AG04450 (cell line): Measurements from ENCODE around the gene SAMD4A. TPM values are rescaled to one million over a fixed set of nuclear protein-coding genes. Genes with fewer than 3 reads are reported as not detected.

ENCODE experiments used
- CTCF ChIA-PET: fragments of 300-600, 350-600 bp; formaldehyde crosslinking; extraction: SDS; loops from one replicate; lab custom pipeline; 2022; ENCODE audit warnings: antibody characterized with exemption, inconsistent platforms; lab: Charles Lee
- POLR2A ChIA-PET: fragments of 350-600 bp; formaldehyde crosslinking; extraction: SDS; loops from one replicate; lab custom pipeline; 2021; ENCODE audit warnings: antibody characterized with exemption, inconsistent platforms; lab: Yijun Ruan, JAX
- DNase-seq: peaks from one replicate; pipeline ENCODE4 v3.0.0-alpha.2; 2011; ENCODE audit warnings: low read depth, low spot score
- H3K27ac ChIP-seq: one replicate; pipeline ENCODE4 v1.5.1; 2012; ENCODE audit warnings: low read depth, low read length, control low read depth
- H3K27me3 ChIP-seq: one replicate; pipeline ENCODE4 v1.6.0; 2012; ENCODE audit warnings: low read length; ENCODE audit not compliant: control insufficient read depth, insufficient read depth
- H3K4me3 ChIP-seq: 2 replicates; pipeline ENCODE4 v1.5.1; 2011; ENCODE audit warnings: mild to moderate bottlenecking, low read depth, low read length, control low read depth
- H3K9me3 ChIP-seq: 2 replicates; pipeline ENCODE4 v1.5.1; 2012; ENCODE audit warnings: low read length; ENCODE audit not compliant: control insufficient read depth, insufficient read depth
- CTCF ChIP-seq: IDR thresholded peaks from 2 replicates; pipeline ENCODE4 v1.5.1; 2011; ENCODE audit warnings: low read depth, low read length, control low read depth, inconsistent platforms
- polyA plus RNA-seq: library from polyadenylated mRNA; depleted of rRNA; stranded (reverse); fragments of >200 nt; gene quantifications from 2 replicates; pipeline ENCODE4 v1.2.3, GENCODE V29; 2011

The SAMD4A gene
- polyA plus RNA-seq, 1 experiment: 12.7 TPM

- no peak overlapping the region for H3K4me3 ChIP-seq
- no peak for TF ChIP-seq CTCF
- DNase-seq: no peak
- no peaks in the 10 kb centered on the region for H3K9me3 ChIP-seq
- H3K27me3 ChIP-seq: no peaks in the 10 kb centered on the region
- ChIA-PET CTCF (interaction anchor here (0.9 kb wide), 1 partner anchor 14 kb away, joined by 3 read pairs; no protein-coding TSS in a partner anchor), POLR2A (interaction anchor here (1.0 kb wide), 1 partner anchor 16 kb away, joined by 3 read pairs; no protein-coding TSS in a partner anchor)
- no peak overlapping the region for H3K27ac ChIP-seq
Measured at GRCh38 chr14:54756656-54757392, 189.9 kb downstream of the SAMD4A start.

GRCh38 chr14:54758041-54758440, 191.1 kb downstream of the SAMD4A start:
- H3K9me3 ChIP-seq: no peaks in the 10 kb centered on the region
- ChIA-PET POLR2A (no interaction called here), CTCF (no interaction called here)
- no peaks in the 10 kb centered on the region for H3K27me3 ChIP-seq
- no peak overlapping the region for H3K27ac ChIP-seq
- H3K4me3 ChIP-seq: no peak overlapping the region
- DNase-seq: no peak
- no peak for TF ChIP-seq CTCF

GRCh38 chr14:54759982-54760585, 193.2 kb downstream of the SAMD4A start:
- H3K27ac ChIP-seq: no peak overlapping the region
- H3K27me3 ChIP-seq: no peaks in the 10 kb centered on the region
- ChIA-PET CTCF (interaction anchor here (0.6 kb wide), 1 partner anchor 330 kb away, joined by 4 read pairs; no protein-coding TSS in a partner anchor), POLR2A (no interaction called here)
- no peak overlapping the region for H3K4me3 ChIP-seq
- DNase-seq: no peak
- no peak for TF ChIP-seq CTCF
- no peaks in the 10 kb centered on the region for H3K9me3 ChIP-seq

GRCh38 chr14:54760866-54761575, 194.1 kb downstream of the SAMD4A start:
- no peak overlapping the region for H3K4me3 ChIP-seq
- no peak for DNase-seq
- no peak for TF ChIP-seq CTCF
- POLR2A ChIA-PET: no interaction called here
- CTCF ChIA-PET: interaction anchor here (0.6 to 1.7 kb wide), 2 partner anchors 13 to 329 kb away, joined by 4 to 7 read pairs; no protein-coding TSS in a partner anchor
- H3K27ac ChIP-seq: peak overlapping the region; percentile 31
- H3K27me3 ChIP-seq: no peaks in the 10 kb centered on the region
- H3K9me3 ChIP-seq: no peaks in the 10 kb centered on the region
